HTERT RPE-1 (cell line): ENCODE data around the gene EMC6.

Experiments used
- in situ Hi-C: fragments of 300-500 bp; cut with MboI; formaldehyde crosslinking; loops from 4 replicates; pipeline ENCODE4 v1.14.3; 2020; ENCODE audit warnings: low sequenced_read_pairs

Gene EMC6

GRCh38 chr17:3668279-3669084 lies at the start of gene EMC6, which contains the start of gene TAX1BP3:
TSS of gene EMC6 (plus strand) at chr17:3668812. CDS start at chr17:3669147, 335 bp downstream.
TSS of gene TAX1BP3 (minus strand) at chr17:3668578. CDS start at chr17:3668526, 52 bp downstream.
- in situ Hi-C loops, result no loop called here

- in situ Hi-C loops, result no loop called here
Observed at GRCh38 chr17:3621146-3621720, 47.4 kb upstream of the EMC6 start.

- in situ Hi-C loops, result no loop called here
Observed at GRCh38 chr17:3622977-3623594, 45.5 kb upstream of the EMC6 start.

- in situ Hi-C loops, result no loop called here
Observed at GRCh38 chr17:3626831-3627768, 41.5 kb upstream of the EMC6 start.

GRCh38 chr17:3627769-3628167 lies 40.8 kb upstream of the EMC6 start:
- in situ Hi-C loops, result no loop called here

GRCh38 chr17:3630781-3631180 lies 37.8 kb upstream of the EMC6 start:
- in situ Hi-C loops, result no loop called here

- in situ Hi-C loops, result no loop called here
Observed at GRCh38 chr17:3632287-3632686, 36.3 kb upstream of the EMC6 start.

GRCh38 chr17:3635474-3636153 lies 33.0 kb upstream of the EMC6 start:
- in situ Hi-C loops, result no loop called here

GRCh38 chr17:3636154-3636907 lies 32.3 kb upstream of the EMC6 start, which contains the start of the genes CTNS and SHPK:
TSS of gene CTNS (plus strand) at chr17:3636760. CDS start at chr17:3640207, 3,447 bp downstream.
TSS of gene SHPK (minus strand) at chr17:3636250. CDS start at chr17:3636219, 31 bp downstream.
- in situ Hi-C loops, result no loop called here

- in situ Hi-C loops, result no loop called here
Observed at GRCh38 chr17:3636908-3637373, 31.7 kb upstream of the EMC6 start.

GRCh38 chr17:3639981-3640596 lies 28.5 kb upstream of the EMC6 start:
- in situ Hi-C loops, result no loop called here

- in situ Hi-C loops, result no loop called here
Observed at GRCh38 chr17:3641014-3641413, 27.6 kb upstream of the EMC6 start.

GRCh38 chr17:3641717-3642486 lies 26.7 kb upstream of the EMC6 start:
- in situ Hi-C loops, result no loop called here

GRCh38 chr17:3643889-3644349 lies 24.7 kb upstream of the EMC6 start:
- in situ Hi-C loops, result no loop called here

GRCh38 chr17:3645310-3645709 lies 23.3 kb upstream of the EMC6 start:
- in situ Hi-C loops, result no loop called here

GRCh38 chr17:3647251-3647650 lies 21.4 kb upstream of the EMC6 start:
- in situ Hi-C loops, result no loop called here

GRCh38 chr17:3647769-3648555 lies 20.6 kb upstream of the EMC6 start:
- in situ Hi-C loops, result no loop called here
